Fibroblast of pulmonary artery (primary cell): ENCODE measurements around the gene TSHZ2.

ENCODE experiments used
- DNase-seq: peaks from one replicate; pipeline ENCODE4 v3.0.0-alpha.2; 2010; ENCODE audit warnings: low read depth
- H3K4me3 ChIP-seq: replicated peaks from 2 replicates; pipeline ENCODE4 v1.5.1; 2011; ENCODE audit warnings: low read depth, mild to moderate bottlenecking, control low read depth, low read length, moderate library complexity
- TF ChIP-seq, protein P1 (sequence below): IDR thresholded peaks from 2 replicates; pipeline ENCODE4 v1.5.1; 2011; ENCODE audit warnings: mild to moderate bottlenecking, control low read depth, low read length, inconsistent platforms; ENCODE audit errors: missing control alignments

Gene TSHZ2

DNA sequence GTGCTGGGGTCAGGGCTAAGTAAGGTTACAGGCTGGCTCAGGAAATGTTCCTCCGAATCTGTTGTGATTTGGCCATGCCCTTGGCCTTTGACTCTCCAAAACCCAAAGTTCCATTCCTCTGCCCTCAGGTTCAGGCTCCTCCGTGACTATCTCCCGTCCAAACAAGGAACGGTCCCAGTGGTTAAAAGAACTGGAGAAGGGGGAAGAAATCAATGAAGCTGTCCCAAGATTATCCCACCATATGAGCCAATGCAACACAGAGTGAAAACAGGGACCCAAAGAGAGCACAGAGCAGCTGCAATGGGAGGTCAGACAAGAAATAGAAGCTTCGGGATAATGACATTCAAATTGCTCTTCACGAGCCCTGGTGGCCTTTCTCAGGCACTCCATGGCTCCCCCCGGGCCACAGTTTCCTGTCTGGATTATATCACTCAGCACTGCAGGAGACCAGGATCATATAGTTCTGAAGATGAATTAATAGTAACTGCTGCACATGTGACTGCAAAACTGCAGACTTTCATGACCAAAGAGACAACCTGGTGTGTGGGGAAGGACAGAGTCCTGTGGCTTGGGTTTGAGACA lies 410.2 kb downstream of the TSHZ2 start:
- no peak overlapping the region for H3K4me3 ChIP-seq
- no peak for DNase-seq
- TF ChIP-seq, protein P1, sequence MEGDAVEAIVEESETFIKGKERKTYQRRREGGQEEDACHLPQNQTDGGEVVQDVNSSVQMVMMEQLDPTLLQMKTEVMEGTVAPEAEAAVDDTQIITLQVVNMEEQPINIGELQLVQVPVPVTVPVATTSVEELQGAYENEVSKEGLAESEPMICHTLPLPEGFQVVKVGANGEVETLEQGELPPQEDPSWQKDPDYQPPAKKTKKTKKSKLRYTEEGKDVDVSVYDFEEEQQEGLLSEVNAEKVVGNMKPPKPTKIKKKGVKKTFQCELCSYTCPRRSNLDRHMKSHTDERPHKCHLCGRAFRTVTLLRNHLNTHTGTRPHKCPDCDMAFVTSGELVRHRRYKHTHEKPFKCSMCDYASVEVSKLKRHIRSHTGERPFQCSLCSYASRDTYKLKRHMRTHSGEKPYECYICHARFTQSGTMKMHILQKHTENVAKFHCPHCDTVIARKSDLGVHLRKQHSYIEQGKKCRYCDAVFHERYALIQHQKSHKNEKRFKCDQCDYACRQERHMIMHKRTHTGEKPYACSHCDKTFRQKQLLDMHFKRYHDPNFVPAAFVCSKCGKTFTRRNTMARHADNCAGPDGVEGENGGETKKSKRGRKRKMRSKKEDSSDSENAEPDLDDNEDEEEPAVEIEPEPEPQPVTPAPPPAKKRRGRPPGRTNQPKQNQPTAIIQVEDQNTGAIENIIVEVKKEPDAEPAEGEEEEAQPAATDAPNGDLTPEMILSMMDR, result no peak

DNA sequence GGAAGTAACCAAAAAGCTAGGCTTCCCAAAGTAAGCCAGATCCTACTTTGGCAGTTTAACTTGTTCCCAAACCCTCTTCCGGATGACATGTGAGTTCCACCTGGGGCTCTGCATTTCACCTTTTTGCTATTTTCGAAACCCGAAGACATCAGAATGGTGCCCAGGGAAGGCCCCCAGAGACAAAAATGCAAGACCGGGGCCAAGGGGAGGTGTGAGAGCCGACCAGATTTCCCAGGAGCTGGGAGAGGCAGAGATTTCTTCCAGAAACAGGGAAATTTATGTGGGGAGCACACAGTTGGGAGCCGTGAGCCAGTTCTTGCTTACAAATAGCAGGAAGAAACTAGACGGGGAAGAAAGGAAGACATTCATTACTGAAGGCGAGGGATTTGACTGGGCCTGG lies 411.8 kb downstream of the TSHZ2 start:
- DNase-seq, result no peak
- H3K4me3 ChIP-seq, result no peak overlapping the region
- TF ChIP-seq, protein P1, result no peak

DNA sequence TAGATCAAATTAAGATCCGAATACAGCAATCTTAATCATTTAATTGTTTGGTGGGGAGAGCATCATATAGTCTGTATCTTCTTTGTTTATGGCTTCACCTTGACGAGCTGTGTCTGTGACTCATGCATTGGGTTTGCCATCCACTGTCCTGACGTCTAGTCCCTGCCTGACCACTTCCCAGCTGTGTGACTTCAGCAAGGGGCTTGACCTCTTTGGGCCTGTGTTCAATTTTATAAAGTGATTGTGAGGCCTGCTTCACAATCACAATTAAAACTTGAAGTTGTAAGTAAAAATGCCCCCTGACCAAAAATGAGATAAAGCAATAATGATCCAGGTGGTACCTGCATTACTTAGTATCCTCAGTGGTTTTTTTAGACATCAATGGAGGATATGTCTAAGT lies 412.2 kb downstream of the TSHZ2 start:
- no peak for DNase-seq
- no peak overlapping the region for H3K4me3 ChIP-seq
- TF ChIP-seq, protein P1, result no peak

DNA sequence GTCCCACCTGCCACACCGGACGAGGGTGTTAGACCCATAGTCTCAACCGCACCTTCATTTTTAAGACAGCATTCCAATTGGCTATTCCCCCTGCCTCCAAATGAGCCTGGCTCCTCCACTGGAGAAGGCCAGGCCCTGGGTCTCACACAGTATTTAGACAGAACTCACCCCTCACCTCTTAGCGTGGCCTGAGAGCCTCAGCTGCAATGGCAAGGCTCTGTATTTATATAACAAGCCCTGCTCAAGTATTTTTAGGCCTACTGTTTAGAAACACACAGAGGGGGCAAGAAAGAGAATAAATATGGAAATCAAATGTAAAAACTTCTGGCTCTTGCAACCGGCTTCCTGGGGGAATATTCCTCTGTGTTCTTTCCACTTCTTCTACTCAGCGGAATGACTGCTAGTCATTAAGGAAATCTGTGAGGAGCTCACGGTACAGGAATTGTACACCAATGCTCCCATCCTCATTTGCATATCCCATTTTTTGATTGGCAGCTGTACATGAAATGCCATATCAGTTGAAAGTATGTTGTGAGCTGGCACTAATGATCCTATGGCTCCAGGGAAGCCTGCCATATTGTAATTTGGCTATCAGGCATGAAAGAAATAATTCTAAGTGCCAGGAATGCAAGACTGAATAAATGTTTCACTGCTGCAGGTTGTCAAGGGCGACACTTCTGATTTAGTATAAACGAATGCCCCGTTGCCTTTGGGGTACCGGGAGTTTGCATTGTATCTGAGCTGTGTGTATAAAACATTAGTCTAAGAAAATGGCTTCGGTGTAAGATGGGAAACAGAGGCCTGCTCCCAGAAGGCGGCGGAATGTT lies 414.0 kb downstream of the TSHZ2 start:
- H3K4me3 ChIP-seq, result no peak overlapping the region
- DNase-seq, result no peak
- TF ChIP-seq, protein P1, result no peak

DNA sequence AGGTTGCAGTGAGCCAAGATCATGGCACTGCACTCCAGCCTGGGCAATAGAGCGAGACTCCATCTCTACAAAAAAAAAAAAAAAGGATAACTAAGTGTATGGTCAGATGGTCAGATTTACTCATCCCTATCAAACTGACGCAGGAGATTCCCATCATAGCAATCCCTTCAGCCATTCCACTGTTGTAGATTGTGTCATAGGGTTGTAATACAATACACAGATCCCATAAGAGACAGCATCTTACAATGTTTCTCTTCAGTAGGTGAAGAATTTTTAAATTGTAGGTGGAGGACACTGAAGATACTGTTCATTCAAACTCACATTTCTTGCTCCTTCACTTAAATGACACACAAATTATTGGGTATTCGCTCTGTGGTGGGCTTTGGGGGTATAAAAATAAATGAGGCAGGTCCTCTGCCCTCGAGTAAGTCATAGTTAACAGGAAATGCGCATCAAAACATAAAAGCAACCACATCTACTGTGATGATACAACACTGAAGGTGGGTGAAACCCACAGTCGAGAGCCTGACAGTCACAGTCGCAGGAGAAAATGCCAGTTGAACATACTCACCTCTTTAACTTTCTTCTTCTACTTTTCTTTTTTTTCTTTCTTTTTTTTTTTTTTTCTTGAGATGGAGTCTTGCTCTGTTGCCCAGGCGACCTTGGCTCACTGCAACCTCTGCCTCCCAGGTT lies 416.0 kb downstream of the TSHZ2 start:
- H3K4me3 ChIP-seq, result no peak overlapping the region
- TF ChIP-seq, protein P1, result no peak
- no peak for DNase-seq

DNA sequence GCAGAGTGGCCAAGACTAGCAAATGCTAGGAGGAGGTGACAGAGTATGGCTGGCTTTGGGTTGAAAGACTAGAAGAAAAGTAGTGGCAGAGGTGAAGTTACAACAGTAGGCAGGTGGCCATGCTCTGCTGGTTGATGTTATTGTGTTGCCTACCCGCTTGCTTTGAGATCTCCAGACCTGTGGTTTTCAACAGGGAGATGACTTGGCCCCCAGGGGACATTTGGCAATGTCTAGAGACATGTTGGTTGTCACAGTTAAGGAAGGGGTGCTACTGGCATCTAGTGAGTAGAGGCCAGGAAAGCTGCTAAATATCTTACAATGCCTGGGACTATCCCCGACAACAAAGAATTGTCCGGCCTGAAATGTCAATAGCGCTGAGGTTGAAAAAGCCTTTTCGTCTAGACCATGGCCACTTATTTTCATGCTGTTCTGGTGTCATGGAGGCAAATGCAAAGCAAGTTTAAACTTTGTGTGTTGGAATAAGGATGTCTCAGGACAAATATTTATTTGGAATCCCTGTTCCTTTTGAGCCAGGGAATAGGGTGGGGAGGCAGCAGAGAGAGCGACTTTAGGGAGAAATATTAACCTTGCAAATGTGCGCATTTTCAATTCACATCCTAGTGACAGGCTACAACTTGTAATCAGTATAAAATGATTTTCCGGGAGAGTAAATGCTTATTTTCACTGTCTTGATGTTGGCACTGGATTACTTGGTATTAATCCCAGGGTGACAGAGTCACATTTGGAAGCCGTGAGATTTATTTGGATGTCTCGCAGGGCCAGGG lies 417.6 kb downstream of the TSHZ2 start:
- H3K4me3 ChIP-seq, result no peak overlapping the region
- TF ChIP-seq, protein P1, result no peak
- DNase-seq, result no peak
